ENCODE results near the gene UNC5C.

DNA sequence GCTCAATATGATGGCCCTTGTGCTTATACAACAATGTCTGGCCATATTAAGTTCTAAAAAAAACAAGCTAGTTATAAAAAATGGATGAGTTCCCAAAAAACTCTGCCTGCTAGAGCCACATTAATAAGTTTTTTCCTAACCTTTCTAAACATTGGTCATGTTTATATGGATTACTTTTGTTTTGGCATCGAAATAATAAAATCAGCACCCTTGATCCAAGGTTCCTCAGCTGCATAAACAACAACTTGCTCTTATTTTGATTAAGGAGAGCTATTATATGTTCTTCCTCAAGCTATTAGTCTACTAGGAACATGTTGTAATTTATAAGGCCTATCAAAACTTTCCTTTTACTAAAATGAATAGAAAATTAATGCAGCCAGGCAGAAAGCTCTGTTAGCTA, 48.4 kb downstream of the UNC5C start:
- TF ChIP-seq YY1 (IDR thresholded peaks at IDR 0.05; ENCODE audit: low read depth, low read length) (no peak), CREB1 (IDR thresholded peaks at IDR 0.05) (no peak)
